A673 (cell line): ENCODE results near the gene ABHD16B. TPM values are rescaled to one million over a fixed set of nuclear protein-coding genes. Genes with fewer than 3 reads are reported as not detected.
"Not testable (repeated sequence)": the region's sequence is repeated elsewhere in the genome, so short reads cannot be mapped to it uniquely, and the experiment has no call there.

Experiments
- BruUV-seq: library from RNA; stranded (reverse); fragments of 400-500 nt; replicated peaks from 2 replicates; lab custom pipeline; 2021; lab: Mats Ljungman, UMichigan
- CTCF ChIA-PET: fragments of 300-600 bp; sonication (Branson Sonifier 250); formaldehyde crosslinking; loops from one replicate; lab custom pipeline; 2022; ENCODE audit warnings: antibody characterized with exemption; lab: Charles Lee
- POLR2A ChIA-PET: fragments of 300-600 bp; sonication (Branson Sonifier 250); formaldehyde crosslinking; loops from one replicate; lab custom pipeline; 2022; ENCODE audit warnings: antibody characterized with exemption; ENCODE audit not compliant: low non-redundant PET; lab: Charles Lee
- DNase-seq: peaks from one replicate; pipeline ENCODE4 v3.0.0-alpha.2; 2015; ENCODE audit warnings: low spot score
- H3K27ac ChIP-seq: fragments of 200-600 bp; sonication (generic); 2 replicates; pipeline ENCODE4 v1.5.1; 2016; ENCODE audit warnings: mixed run types, low read depth, mild to moderate bottlenecking, mixed read lengths, antibody characterized with exemption, low read length; ENCODE audit not compliant: poor library complexity, severe bottlenecking
- H3K27me3 ChIP-seq: fragments of 200-600 bp; sonication (generic); replicated peaks from 2 replicates; pipeline ENCODE4 v1.6.1; 2017; ENCODE audit warnings: mixed run types, low read depth, mild to moderate bottlenecking, mixed read lengths, antibody characterized with exemption, low read length; ENCODE audit not compliant: insufficient read depth, poor library complexity
- H3K36me3 ChIP-seq: fragments of 200-600 bp; sonication (generic); 2 replicates; pipeline ENCODE4 v1.6.1; 2016; ENCODE audit warnings: mixed run types, mild to moderate bottlenecking, mixed read lengths, antibody characterized with exemption, low read length; ENCODE audit not compliant: insufficient read depth, poor library complexity, severe bottlenecking
- H3K4me1 ChIP-seq: fragments of 200-600 bp; sonication (generic); 2 replicates; pipeline ENCODE4 v1.6.1; 2017; ENCODE audit warnings: mixed run types, mild to moderate bottlenecking, mixed read lengths, antibody characterized with exemption, low read length; ENCODE audit not compliant: insufficient read depth, poor library complexity, severe bottlenecking
- H3K4me3 ChIP-seq: fragments of 200-600 bp; sonication (generic); 2 replicates; pipeline ENCODE4 v1.5.1; 2016; ENCODE audit warnings: low read depth, mixed run types, mild to moderate bottlenecking, mixed read lengths, low read length; ENCODE audit not compliant: poor library complexity, severe bottlenecking
- H3K9me3 ChIP-seq: fragments of 200-600 bp; sonication (generic); 2 replicates; pipeline ENCODE4 v1.6.1; 2016; ENCODE audit warnings: mixed run types, low read depth, mild to moderate bottlenecking, mixed read lengths, antibody characterized with exemption, low read length; ENCODE audit not compliant: poor library complexity, severe bottlenecking
- CTCF ChIP-seq: fragments of 300-800, 200-600 bp; sonication (generic); conservative IDR thresholded peaks from 2 replicates; pipeline ENCODE4 v1.5.1; 2017; ENCODE audit warnings: low read depth, mild to moderate bottlenecking, antibody characterized with exemption, low read length, moderate library complexity, mixed read lengths
- EZH2 ChIP-seq: fragments of 200-600 bp; sonication (generic); IDR thresholded peaks from 2 replicates; pipeline ENCODE4 v1.6.1; 2017; ENCODE audit warnings: borderline replicate concordance, low read depth, mild to moderate bottlenecking, mixed read lengths, antibody characterized with exemption, low read length; ENCODE audit not compliant: poor library complexity, severe bottlenecking
- intact Hi-C: fragments of 100-400 bp; cut with micrococcal nuclease; formaldehyde crosslinking; loops from one replicate; pipeline ENCODE4 v1.10.0; 2022; ENCODE audit not compliant: unreplicated experiment
- total RNA-seq: library from RNA; stranded (reverse); gene quantifications from 2 replicates; pipeline ENCODE4 v1.2.3, GENCODE V29; 2021

The ABHD16B gene
- total RNA-seq, 1 experiment from 2014 or later: not detected

- H3K27me3 ChIP-seq: no peaks in the 10 kb centered on the region
- TF ChIP-seq EZH2: no peak
- TF ChIP-seq CTCF: no peak
- intact Hi-C loops: no loop called here
- H3K36me3 ChIP-seq: no peaks in the 10 kb centered on the region
- H3K4me3 ChIP-seq: no peak overlapping the region
- ChIA-PET POLR2A (no interaction called here), CTCF (no interaction called here)
- no peaks in the 10 kb centered on the region for H3K9me3 ChIP-seq
- no peak overlapping the region for H3K27ac ChIP-seq
- H3K4me1 ChIP-seq: no peaks in the 10 kb centered on the region
- no TSS peak for BruUV-seq
- no peak for DNase-seq
Observed at GRCh38 chr20:63847237-63848002, 13.9 kb upstream of the ABHD16B start.

GRCh38 chr20:63848003-63848911 is 13.0 kb upstream of the ABHD16B start:
- TF ChIP-seq EZH2: no peak
- no peak for TF ChIP-seq CTCF
- Histone ChIP-seq H3K27me3 (no peaks in the 10 kb centered on the region), H3K9me3 (no peaks in the 10 kb centered on the region), H3K27ac (no peak overlapping the region), H3K4me3 (no peak overlapping the region), H3K36me3 (no peaks in the 10 kb centered on the region), H3K4me1 (no peaks in the 10 kb centered on the region)
- DNase-seq: no peak
- intact Hi-C loops: no loop called here
- CTCF ChIA-PET: no interaction called here
- no TSS peak for BruUV-seq
- POLR2A ChIA-PET: no interaction called here

- CTCF ChIA-PET: no interaction called here
Observed at GRCh38 chr20:63850689-63851547, 10.4 kb upstream of the ABHD16B start.

GRCh38 chr20:63851548-63851943 is 9.8 kb upstream of the ABHD16B start:
- POLR2A ChIA-PET, DNase-seq, CTCF ChIA-PET: not testable (repeated sequence)

More at GRCh38 chr20:63850689-63851547, 10.4 kb upstream of the ABHD16B start:
- Histone ChIP-seq H3K36me3 (no peaks in the 10 kb centered on the region), H3K27me3 (no peaks in the 10 kb centered on the region), H3K27ac (no peak overlapping the region), H3K4me3 (no peak overlapping the region), H3K9me3 (no peaks in the 10 kb centered on the region), H3K4me1 (no peaks in the 10 kb centered on the region)
- DNase-seq: no peak
- no peak for TF ChIP-seq EZH2
- no peak for TF ChIP-seq CTCF
- POLR2A ChIA-PET: no interaction called here
- intact Hi-C loops: no loop called here
- BruUV-seq: no TSS peak

GRCh38 chr20:63853733-63854068 is 7.6 kb upstream of the ABHD16B start:
- H3K4me3 ChIP-seq, BruUV-seq, H3K9me3 ChIP-seq, H3K27me3 ChIP-seq, DNase-seq, H3K27ac ChIP-seq, H3K36me3 ChIP-seq, intact Hi-C loops, H3K4me1 ChIP-seq, POLR2A ChIA-PET, CTCF ChIA-PET: not testable (repeated sequence)

More at GRCh38 chr20:63851548-63851943, 9.8 kb upstream of the ABHD16B start:
- H3K27ac ChIP-seq, H3K4me3 ChIP-seq, intact Hi-C loops, H3K36me3 ChIP-seq, H3K4me1 ChIP-seq, H3K9me3 ChIP-seq, H3K27me3 ChIP-seq, BruUV-seq: not testable (repeated sequence)
